Activated CD8-positive, alpha-beta T cell treated with anti-CD3 and anti-CD28 coated beads for 36 hours (primary cell): ENCODE measurements around the gene ADAMTS2. TPM values are rescaled to one million over a fixed set of nuclear protein-coding genes. Genes with fewer than 3 reads are reported as not detected.

Experiments
- ATAC-seq: fragments of 200-7000 bp; cut with Tn5 transposase; one replicate; pipeline ENCODE4 v1.10.0; 2021; ENCODE audit warnings: mild to moderate bottlenecking, moderate library complexity
- CTCF ChIA-PET: fragments of 350-600 bp; sonication (Branson Sonifier 250); formaldehyde crosslinking; loops from one replicate; lab custom pipeline; 2021; ENCODE audit warnings: antibody characterized with exemption; lab: Charles Lee
- POLR2A ChIA-PET: fragments of 350-600 bp; sonication (Branson Sonifier 250); formaldehyde crosslinking; loops from one replicate; lab custom pipeline; 2021; ENCODE audit warnings: antibody characterized with exemption; lab: Charles Lee
- DNase-seq: peaks from one replicate; pipeline ENCODE4 v3.0.0-alpha.2; 2020
- H3K27ac Mint-ChIP-seq: one replicate; pipeline ENCODE4 v1.8.0; 2021; ENCODE audit warnings: mild to moderate bottlenecking, mixed read lengths
- H3K27me3 Mint-ChIP-seq: one replicate; pipeline ENCODE4 v1.8.0; 2021; ENCODE audit warnings: mixed read lengths
- H3K36me3 Mint-ChIP-seq: one replicate; pipeline ENCODE4 v1.8.0; 2021; ENCODE audit warnings: low read depth, mixed read lengths
- H3K4me1 Mint-ChIP-seq: one replicate; pipeline ENCODE4 v1.8.0; 2021; ENCODE audit warnings: low read depth, mixed read lengths
- H3K4me3 Mint-ChIP-seq: one replicate; pipeline ENCODE4 v1.8.0; 2021; ENCODE audit warnings: mild to moderate bottlenecking, moderate library complexity, mixed read lengths
- H3K9me3 Mint-ChIP-seq: one replicate; pipeline ENCODE4 v1.8.0; 2021; ENCODE audit warnings: mixed read lengths
- CTCF ChIP-seq: fragments of 200-600 bp; IDR thresholded peaks from one replicate; pipeline ENCODE4 v1.8.0; 2022; ENCODE audit warnings: antibody characterized with exemption, mild to moderate bottlenecking
- intact Hi-C: fragments of 100-400 bp; cut with micrococcal nuclease; formaldehyde crosslinking; loops from one replicate; pipeline ENCODE4 v1.10.0; 2022
- total RNA-seq, 2 experiments: library from RNA; stranded (reverse); gene quantifications; one replicate each; pipeline ENCODE4 v1.2.3, GENCODE V29; 2021

Gene ADAMTS2
- total RNA-seq, 2 experiments from 2014 or later, result not detected

- peaks cover 15% of the 10 kb centered on the region for H3K27me3 Mint-ChIP-seq
- H3K36me3 Mint-ChIP-seq, result no peaks in the 10 kb centered on the region
- intact Hi-C loops, result no loop called here
- H3K4me1 Mint-ChIP-seq, result peaks cover 3% of the 10 kb centered on the region
- H3K9me3 Mint-ChIP-seq, result peaks cover 2% of the 10 kb centered on the region
- no peak overlapping the region for H3K4me3 Mint-ChIP-seq
- ChIA-PET POLR2A (no interaction called here), CTCF (interaction anchor here (0.9 kb wide), 1 partner anchor 9 kb away, joined by 3 read pairs; no protein-coding TSS in a partner anchor)
- ATAC-seq (no peak), DNase-seq (no peak)
- no peak for TF ChIP-seq CTCF
- H3K27ac Mint-ChIP-seq, result no peak overlapping the region
Measured at GRCh38 chr5:179176166-179176565, 169.1 kb downstream of the ADAMTS2 start.

GRCh38 chr5:179171816-179172745 is 173.2 kb downstream of the ADAMTS2 start:
- Mint-ChIP-seq H3K27me3 (peaks cover 10% of the 10 kb centered on the region), H3K4me1 (peaks cover 3% of the 10 kb centered on the region), H3K27ac (no peak overlapping the region), H3K9me3 (no peaks in the 10 kb centered on the region), H3K36me3 (no peaks in the 10 kb centered on the region), H3K4me3 (no peak overlapping the region)
- ChIA-PET CTCF (no interaction called here), POLR2A (no interaction called here)
- intact Hi-C loops, result no loop called here
- no peak for DNase-seq
- no peak for ATAC-seq
- TF ChIP-seq CTCF, result no peak

GRCh38 chr5:179171251-179171815 is 173.9 kb downstream of the ADAMTS2 start:
- Mint-ChIP-seq H3K9me3 (no peaks in the 10 kb centered on the region), H3K36me3 (no peaks in the 10 kb centered on the region), H3K4me3 (no peak overlapping the region), H3K27ac (no peak overlapping the region), H3K4me1 (peaks cover 3% of the 10 kb centered on the region), H3K27me3 (peaks cover 8% of the 10 kb centered on the region)
- no peak for TF ChIP-seq CTCF
- no peak for ATAC-seq
- intact Hi-C loops, result no loop called here
- ChIA-PET POLR2A (no interaction called here), CTCF (no interaction called here)
- no peak for DNase-seq

- Mint-ChIP-seq H3K4me3 (no peak overlapping the region), H3K9me3 (no peaks in the 10 kb centered on the region), H3K4me1 (peaks cover 3% of the 10 kb centered on the region), H3K27ac (no peak overlapping the region), H3K36me3 (no peaks in the 10 kb centered on the region), H3K27me3 (peaks cover 8% of the 10 kb centered on the region)
- ATAC-seq (no peak), DNase-seq (no peak)
- ChIA-PET POLR2A (no interaction called here), CTCF (interaction anchor here (0.8 kb wide), 1 partner anchor 324 kb away, joined by 4 read pairs; no protein-coding TSS in a partner anchor)
- no peak for TF ChIP-seq CTCF
- intact Hi-C loops, result no loop called here
Measured at GRCh38 chr5:179170606-179171005, 174.7 kb downstream of the ADAMTS2 start.

- Mint-ChIP-seq H3K4me1 (peaks cover 3% of the 10 kb centered on the region), H3K4me3 (no peak overlapping the region), H3K9me3 (no peaks in the 10 kb centered on the region), H3K27ac (no peak overlapping the region), H3K36me3 (no peaks in the 10 kb centered on the region), H3K27me3 (peaks cover 6% of the 10 kb centered on the region)
- TF ChIP-seq CTCF, result no peak
- DNase-seq, result no peak
- ChIA-PET POLR2A (no interaction called here), CTCF (interaction anchor here (0.8 kb wide), 1 partner anchor 325 kb away, joined by 4 read pairs; no protein-coding TSS in a partner anchor)
- intact Hi-C loops, result no loop called here
- no peak for ATAC-seq
Measured at GRCh38 chr5:179169836-179170235, 175.4 kb downstream of the ADAMTS2 start.
